ENCODE measurements around the gene NKX2-8.

- TF ChIP-seq HDGF (IDR thresholded peaks at IDR 0.05; ENCODE audit: borderline replicate concordance) (no peak), SUZ12 (IDR thresholded peaks at IDR 0.05) (no peak), FOXA1 (IDR thresholded peaks at IDR 0.05) (no peak), PKNOX1 (IDR thresholded peaks at IDR 0.05) (no peak), SP1 (IDR thresholded peaks at IDR 0.05) (no peak), FOXK2 (IDR thresholded peaks at IDR 0.05) (no peak), L3MBTL2 (conservative IDR thresholded peaks at IDR 0.05) (no peak), BHLHE40 (IDR thresholded peaks at IDR 0.05; ENCODE audit: borderline replicate concordance) (no peak), CTBP1 (IDR thresholded peaks at IDR 0.05; ENCODE audit: borderline replicate concordance) (no peak), LEF1 (IDR thresholded peaks at IDR 0.05; ENCODE audit: borderline replicate concordance) (no peak), FOXM1 (IDR thresholded peaks at IDR 0.05; ENCODE audit: borderline replicate concordance) (no peak), ELF4 (IDR thresholded peaks at IDR 0.05) (no peak)
These were observed 43.0 kb upstream of the NKX2-8 start for GRCh38 chr14:36625436-36625835.

All from HEK293T (cell line).